Activated gamma-delta T cell (primary cell): ENCODE measurements around the gene RAE1.

Experiments
- DNase-seq: peaks from one replicate; lab custom pipeline; 2025; lab: John Stamatoyannopoulos, UW

RAE1 gene

GRCh38 chr20:57372157-57372556 lies 21.1 kb downstream of the RAE1 start:
- no peak for DNase-seq

DNA sequence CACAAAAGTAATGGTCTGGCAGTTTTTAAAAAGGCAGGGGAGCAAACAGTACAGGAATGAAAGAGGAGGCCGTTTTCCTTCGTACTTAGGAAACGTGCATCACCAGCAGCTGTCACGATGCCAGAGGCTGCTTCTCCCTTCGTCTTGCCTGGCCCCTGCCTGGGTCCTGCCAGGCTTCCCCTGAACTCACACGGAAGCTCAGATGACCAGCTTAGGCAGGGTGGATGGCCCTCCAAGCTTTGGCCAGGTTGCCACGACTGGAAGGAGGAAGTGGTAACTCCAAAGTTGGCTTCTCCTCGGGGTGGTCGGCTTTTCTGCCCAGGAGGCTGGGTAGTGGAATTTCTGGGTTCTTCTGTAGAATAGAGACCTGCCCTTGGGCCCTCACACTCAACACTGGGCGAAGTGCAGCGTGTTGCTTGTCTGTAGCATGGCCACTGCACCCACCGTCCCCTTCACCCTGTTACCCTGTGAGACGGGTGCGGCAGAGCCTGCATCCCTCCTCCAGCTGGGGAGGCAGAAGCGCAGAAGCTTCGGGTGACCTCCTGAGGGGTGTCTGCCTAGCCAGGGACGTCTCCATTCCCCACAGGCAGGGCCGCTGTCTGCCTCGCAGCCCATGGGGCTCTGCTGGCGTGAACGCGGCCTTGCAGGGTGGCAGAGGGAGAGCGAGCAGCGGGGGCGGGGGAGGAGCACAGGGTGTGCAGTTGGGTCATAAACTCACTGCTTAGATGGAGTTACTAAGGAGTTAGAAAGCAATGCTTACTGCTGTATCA lies 21.7 kb downstream of the RAE1 start:
- DNase-seq = no peak

GRCh38 chr20:57374343-57374930 lies 23.4 kb downstream of the RAE1 start:
- no peak for DNase-seq

GRCh38 chr20:57374931-57375651 lies 24.0 kb downstream of the RAE1 start:
- DNase-seq = no peak

DNA sequence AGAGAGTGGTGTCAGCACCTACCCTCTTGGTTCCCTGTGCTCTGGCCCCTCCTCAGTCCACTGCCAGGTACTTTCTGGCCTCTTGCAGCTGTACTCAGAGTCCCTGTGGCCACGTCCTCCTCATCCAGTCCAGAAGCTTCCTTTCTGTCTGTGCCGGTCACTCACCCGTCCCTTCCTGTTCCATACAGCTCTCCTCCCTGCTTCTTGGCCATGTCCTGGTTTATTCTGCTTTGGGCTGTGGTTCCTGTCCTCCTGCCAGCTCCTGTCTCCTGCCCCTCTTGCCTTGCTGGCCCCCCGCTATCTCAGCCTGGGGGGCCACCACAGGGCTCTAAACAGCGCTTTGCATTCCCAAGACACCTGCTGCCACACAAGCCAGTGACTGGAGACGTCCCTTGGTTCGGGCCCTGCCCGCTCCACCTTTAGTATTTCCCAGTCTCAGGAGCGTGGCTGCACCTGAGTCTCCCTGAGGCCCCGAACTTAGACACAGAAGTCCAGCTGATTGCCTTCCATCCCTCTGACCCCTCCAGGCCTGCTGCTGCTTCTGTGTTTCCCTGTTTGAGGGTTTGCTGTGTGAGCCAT lies 24.7 kb downstream of the RAE1 start:
- no peak for DNase-seq

DNA sequence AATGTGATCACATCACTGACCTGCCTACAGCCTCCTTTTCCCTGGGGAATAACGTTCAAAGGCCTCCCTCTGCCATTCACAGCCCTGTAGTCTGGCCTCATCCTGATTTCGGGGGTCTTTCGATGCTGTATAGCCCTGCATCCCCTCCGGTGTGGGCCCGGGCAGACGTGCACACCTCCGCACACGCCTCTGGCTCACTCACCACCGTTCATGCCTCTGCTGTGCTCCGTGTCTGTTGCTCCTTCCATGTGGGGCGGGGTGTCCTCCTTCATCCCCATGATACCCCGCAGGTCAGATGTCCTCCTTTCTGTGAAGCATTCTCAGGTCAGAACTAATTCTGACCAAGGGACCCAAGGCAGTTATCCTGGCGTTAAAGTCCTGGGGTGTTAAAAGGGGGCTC lies 26.3 kb downstream of the RAE1 start:
- DNase-seq = no peak

GRCh38 chr20:57378107-57378506 lies 27.1 kb downstream of the RAE1 start:
- no peak for DNase-seq

GRCh38 chr20:57378646-57379262 lies 27.7 kb downstream of the RAE1 start:
- no peak for DNase-seq

DNA sequence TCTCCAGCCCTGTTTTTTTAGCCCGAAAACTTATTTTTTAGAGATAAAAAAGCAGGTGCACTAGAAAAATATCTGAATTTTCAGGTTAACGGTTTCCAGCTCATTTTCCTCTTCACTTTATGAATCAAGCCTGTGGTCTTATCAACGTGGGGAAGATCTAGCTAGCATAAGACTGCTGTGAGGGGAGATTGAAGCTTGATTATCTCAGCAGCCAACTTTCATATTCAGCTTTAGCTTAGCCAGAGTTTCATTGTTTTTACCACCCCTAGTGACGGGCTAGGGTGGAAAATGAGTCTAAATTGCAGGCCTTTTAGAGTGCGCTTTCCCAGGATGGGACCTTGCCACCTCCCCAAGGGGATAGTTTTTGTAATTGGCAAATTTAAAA lies 28.2 kb downstream of the RAE1 start:
- DNase-seq = no peak

- DNase-seq = no peak
These were observed 29.2 kb downstream of the RAE1 start for GRCh38 chr20:57380081-57380750.

GRCh38 chr20:57381596-57382503 lies 30.8 kb downstream of the RAE1 start:
- DNase-seq = peak; percentile 28

DNA sequence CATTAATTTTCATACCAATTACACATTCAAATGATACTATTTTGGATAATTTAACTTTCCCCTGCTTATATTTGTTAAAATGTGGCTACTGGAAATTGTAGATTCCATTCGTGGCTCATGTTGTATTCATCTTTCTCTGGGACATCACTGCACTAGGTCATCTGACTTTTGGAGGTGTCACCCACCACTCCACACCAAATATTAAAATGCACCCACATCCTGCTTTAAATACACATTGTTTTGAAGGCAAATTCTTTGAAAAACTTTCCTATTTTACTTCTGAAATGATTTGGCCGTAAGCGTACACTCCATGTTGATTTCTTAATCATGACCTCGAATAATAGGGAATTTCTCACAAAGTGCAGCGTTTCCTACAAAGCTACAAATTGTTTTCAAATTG lies 31.5 kb downstream of the RAE1 start:
- no peak for DNase-seq

DNA sequence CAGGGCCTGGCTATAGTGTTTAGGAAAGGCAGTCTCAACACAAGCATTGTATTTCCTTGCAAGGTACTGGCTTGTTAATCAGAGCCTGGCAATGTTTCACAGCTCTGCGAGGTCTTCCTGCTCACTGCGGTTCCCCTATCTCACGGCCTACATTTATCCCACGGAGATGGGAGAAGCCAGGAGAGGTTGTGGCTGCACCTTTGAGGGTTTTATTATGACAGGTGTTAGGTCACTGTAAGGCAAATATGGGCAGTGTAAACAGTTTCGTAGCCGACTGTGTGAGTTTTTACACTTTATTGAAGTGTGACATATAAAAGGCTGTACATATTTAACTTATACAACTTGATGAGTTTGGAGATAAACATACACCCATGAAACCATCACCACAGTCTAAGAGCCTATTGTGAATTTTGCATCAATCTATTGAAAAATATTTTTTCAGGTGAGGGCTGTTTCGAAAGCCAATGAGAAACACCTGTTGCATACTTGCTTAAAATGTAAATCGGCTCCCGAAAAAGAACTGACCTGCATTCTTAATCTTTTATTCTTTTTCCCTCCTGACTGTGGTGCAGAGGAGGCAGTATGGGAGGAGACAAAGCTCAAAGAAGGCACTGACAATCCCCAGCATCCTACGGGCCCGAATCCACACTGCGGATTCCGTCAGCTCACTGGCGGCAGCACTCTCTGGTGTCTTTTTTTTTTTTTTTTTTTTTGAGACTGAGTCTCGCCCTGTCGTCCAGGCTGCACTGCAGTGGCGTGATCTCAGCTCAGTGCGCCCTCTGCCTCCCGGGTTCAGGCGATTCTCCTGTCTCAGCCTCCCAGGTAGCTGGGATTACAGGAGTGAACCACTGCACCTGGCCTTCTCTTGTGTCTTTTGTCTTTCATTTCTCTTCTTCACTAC lies 32.6 kb downstream of the RAE1 start:
- DNase-seq = no peak

DNA sequence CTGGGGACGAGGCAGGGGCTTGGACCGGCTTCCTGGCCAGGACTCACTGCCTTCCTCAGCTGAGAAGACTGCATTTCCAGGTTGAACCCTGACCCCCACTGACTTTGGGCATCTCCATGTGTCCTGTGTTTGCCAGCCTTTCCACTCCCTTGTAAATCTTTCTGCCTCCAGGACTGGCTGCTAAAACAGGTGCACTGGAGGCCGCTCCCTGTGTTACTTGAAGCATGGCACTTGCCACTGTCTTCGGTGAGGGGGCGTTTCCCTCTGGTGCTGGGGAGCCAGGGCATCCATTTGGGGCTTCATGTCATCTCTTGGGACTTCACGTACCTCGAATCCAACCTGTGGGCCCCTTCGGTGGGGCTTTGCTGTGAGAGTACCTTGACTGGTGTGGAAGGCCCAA lies 33.4 kb downstream of the RAE1 start:
- DNase-seq = no peak

DNA sequence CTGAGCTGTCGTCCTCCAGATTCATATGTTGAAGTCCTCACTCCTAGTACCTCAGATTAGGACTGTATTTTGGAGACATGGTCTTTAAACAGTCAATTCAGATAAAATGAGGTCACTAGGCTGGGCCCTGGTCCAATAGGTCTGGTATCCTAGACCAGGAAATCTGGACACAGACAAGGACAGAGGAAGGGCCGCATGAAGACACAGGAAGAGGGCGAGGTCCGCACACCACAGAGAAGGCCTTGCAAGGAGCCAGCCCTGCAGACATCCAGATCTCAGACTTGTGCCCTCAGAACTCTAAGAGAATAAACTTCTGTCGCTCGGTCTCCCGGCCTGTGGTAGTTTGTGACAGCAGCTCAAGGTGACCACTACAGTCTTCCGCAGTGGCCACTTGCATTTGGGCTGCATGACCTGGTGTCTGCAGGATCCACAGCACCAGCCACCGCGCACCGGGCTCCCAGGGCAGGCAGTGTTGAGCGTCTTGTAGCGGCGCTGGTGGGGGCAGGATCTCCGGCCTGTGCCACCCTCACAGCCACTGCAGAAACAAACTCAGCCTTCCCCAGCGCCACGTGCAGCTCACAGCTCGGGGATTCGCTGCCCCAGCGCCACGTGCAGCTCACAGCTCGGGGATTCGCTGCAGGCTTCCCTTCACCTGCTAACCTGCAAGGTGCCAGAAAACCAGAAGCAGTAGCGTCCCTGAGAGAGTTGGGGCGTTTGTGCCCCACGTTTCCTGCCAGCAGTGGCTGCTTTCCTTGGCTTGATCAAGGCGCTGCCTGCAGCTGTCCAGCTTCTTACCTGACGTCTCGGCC lies 34.1 kb downstream of the RAE1 start:
- no peak for DNase-seq

DNA sequence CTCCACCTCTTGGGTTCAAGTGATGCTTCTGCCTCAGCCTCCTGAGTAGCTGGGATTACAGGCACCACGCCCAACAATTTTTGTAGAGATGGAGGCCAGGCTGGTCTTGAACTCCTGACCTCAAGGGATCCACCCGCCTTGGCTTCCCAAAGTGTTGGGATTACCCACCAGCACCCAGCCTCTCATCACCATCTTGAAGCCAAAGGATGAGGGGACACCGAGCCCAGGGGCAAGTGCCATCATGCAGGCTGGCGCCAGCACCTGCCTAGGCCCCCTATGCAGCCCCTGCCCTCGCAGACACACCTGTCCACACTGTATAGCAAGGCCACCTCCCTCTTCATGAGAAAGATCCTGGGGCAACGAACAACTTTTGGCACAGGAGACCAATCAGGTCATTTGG lies 34.9 kb downstream of the RAE1 start:
- no peak for DNase-seq

DNA sequence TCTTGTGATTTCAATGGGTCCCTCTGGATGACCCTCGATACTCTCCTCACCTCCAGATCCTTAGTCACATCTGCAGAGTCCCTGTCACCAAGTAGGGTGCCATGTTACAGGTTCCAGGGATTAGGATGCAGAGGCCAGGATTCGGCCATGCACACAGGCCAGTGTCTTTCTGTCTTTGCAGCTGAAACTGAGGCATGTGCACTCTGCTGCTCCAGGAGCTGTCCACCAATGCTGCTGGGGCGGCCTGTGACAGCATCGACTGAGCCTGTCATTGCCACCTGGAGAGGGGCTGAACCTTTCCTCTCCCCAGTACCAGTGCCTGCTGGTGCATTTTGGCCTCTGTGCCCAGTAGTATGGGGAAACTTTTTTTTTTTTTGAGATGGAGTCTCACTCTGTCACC lies 35.7 kb downstream of the RAE1 start:
- no peak for DNase-seq

DNA sequence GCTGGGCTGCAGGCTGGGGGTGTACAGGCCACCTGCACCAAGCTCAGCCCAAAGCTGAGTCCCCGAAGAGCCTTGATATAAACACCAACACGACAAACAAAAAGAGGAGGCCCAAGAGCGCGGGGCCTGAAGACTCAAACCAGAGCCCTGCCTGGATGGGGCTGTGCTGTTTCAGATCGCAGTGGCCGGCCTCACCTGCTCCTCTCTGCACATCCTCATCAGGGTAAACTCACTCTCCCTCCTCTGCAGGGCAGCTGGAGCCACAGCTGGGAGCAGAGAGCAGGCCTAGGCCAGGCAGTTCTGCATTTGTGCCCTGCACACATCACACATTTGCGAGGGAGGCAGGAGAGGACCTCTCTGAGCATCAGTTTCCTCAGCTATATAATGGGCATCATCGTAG lies 36.4 kb downstream of the RAE1 start:
- no peak for DNase-seq

DNA sequence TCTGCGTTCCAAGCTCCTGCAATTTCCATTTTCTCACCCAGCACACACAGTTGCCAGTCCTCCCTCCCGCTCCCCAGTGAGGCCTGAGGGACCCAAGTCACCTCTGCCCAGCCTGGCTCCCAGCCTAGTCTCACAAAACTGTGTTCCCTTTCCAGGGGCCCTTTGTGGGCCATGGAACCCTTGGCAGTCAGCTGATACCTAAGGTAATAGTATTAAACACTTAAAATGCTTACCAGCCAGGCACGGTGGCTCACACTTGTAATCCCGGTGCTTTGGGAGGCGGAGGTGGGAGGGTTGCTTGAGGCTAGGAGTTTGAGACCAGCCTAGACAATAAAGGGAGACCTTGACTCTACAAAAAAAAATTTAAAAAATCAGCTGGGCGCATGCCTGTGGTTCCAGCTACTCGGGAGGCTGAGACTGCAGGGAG lies 36.9 kb downstream of the RAE1 start:
- DNase-seq = no peak
